ENCODE data around the gene ALB. TPM values are rescaled to one million over a fixed set of nuclear protein-coding genes. Genes with fewer than 3 reads are reported as not detected.

ALB gene
- total RNA-seq, 2 experiments from 2014 or later, result not detected

- no peaks in the 10 kb centered on the region for H3K36me3 Mint-ChIP-seq (ENCODE audit: low read depth)
- TF ChIP-seq CTCF (IDR thresholded peaks at IDR 0.05), result no peak
- H3K27me3 Mint-ChIP-seq, result no peaks in the 10 kb centered on the region
- intact Hi-C loops (cut with micrococcal nuclease), result no loop called here
- ChIA-PET CTCF (no interaction called here), POLR2A (no interaction called here)
- no peaks in the 10 kb centered on the region for H3K9me3 Mint-ChIP-seq
- DNase-seq (no peak), ATAC-seq (no peak)
- no peak overlapping the region for H3K27ac Mint-ChIP-seq
- no peak overlapping the region for H3K4me3 Mint-ChIP-seq
- H3K4me1 Mint-ChIP-seq (ENCODE audit: low read depth), result no peaks in the 10 kb centered on the region
Measured at GRCh38 chr4:73416423-73417087, 12.5 kb downstream of the ALB start.

- POLR2A ChIA-PET, result no interaction called here
- H3K36me3 Mint-ChIP-seq (ENCODE audit: low read depth), result no peaks in the 10 kb centered on the region
Measured at GRCh38 chr4:73417342-73417741, 13.3 kb downstream of the ALB start.

DNA sequence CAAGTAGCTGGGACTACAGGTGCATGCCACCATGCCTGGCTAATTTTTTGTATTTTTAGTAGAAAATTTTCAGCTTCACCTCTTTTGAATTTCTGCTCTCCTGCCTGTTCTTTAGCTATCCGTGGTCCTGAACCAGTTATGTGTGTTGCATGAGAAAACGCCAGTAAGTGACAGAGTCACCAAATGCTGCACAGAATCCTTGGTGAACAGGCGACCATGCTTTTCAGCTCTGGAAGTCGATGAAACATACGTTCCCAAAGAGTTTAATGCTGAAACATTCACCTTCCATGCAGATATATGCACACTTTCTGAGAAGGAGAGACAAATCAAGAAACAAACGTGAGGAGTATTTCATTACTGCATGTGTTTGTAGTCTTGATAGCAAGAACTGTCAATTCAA, 13.9 kb downstream of the ALB start:
- ChIA-PET CTCF (interaction anchor here (2.6 kb wide), 1 partner anchor 28 kb away, joined by 8 read pairs; no protein-coding TSS in a partner anchor), POLR2A (no interaction called here)
- H3K9me3 Mint-ChIP-seq, result no peaks in the 10 kb centered on the region
- no peak for TF ChIP-seq CTCF (IDR thresholded peaks at IDR 0.05)
- no peak for DNase-seq
- no peaks in the 10 kb centered on the region for H3K36me3 Mint-ChIP-seq (ENCODE audit: low read depth)
- H3K27me3 Mint-ChIP-seq, result no peaks in the 10 kb centered on the region
- H3K4me1 Mint-ChIP-seq (ENCODE audit: low read depth), result no peaks in the 10 kb centered on the region
- ATAC-seq, result no peak
- intact Hi-C loops (cut with micrococcal nuclease), result no loop called here
- no peak overlapping the region for H3K27ac Mint-ChIP-seq
- H3K4me3 Mint-ChIP-seq, result no peak overlapping the region

More at GRCh38 chr4:73417342-73417741, 13.3 kb downstream of the ALB start:
- Mint-ChIP-seq H3K27ac (no peak overlapping the region), H3K4me3 (no peak overlapping the region), H3K27me3 (no peaks in the 10 kb centered on the region), H3K4me1 (ENCODE audit: low read depth) (no peaks in the 10 kb centered on the region), H3K9me3 (no peaks in the 10 kb centered on the region)
- CTCF ChIA-PET, result interaction anchor here (2.6 kb wide), 1 partner anchor 28 kb away, joined by 8 read pairs; no protein-coding TSS in a partner anchor
- intact Hi-C loops (cut with micrococcal nuclease), result no loop called here
- ATAC-seq, result no peak
- TF ChIP-seq CTCF (IDR thresholded peaks at IDR 0.05), result no peak
- no peak for DNase-seq

DNA sequence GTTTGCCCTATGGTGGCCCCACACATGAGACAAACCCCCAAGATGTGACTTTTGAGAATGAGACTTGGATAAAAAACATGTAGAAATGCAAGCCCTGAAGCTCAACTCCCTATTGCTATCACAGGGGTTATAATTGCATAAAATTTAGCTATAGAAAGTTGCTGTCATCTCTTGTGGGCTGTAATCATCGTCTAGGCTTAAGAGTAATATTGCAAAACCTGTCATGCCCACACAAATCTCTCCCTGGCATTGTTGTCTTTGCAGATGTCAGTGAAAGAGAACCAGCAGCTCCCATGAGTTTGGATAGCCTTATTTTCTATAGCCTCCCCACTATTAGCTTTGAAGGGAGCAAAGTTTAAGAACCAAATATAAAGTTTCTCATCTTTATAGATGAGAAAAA, 14.6 kb downstream of the ALB start:
- no peaks in the 10 kb centered on the region for H3K36me3 Mint-ChIP-seq (ENCODE audit: low read depth)
- no peak overlapping the region for H3K27ac Mint-ChIP-seq
- ChIA-PET CTCF (interaction anchor here (2.6 kb wide), 1 partner anchor 27 kb away, joined by 8 read pairs; no protein-coding TSS in a partner anchor), POLR2A (no interaction called here)
- TF ChIP-seq CTCF (IDR thresholded peaks at IDR 0.05), result no peak
- ATAC-seq, result no peak
- H3K27me3 Mint-ChIP-seq, result no peaks in the 10 kb centered on the region
- H3K9me3 Mint-ChIP-seq, result no peaks in the 10 kb centered on the region
- H3K4me3 Mint-ChIP-seq, result no peak overlapping the region
- intact Hi-C loops (cut with micrococcal nuclease), result no loop called here
- no peaks in the 10 kb centered on the region for H3K4me1 Mint-ChIP-seq (ENCODE audit: low read depth)
- DNase-seq, result no peak

- H3K4me3 Mint-ChIP-seq, result no peak overlapping the region
- H3K36me3 Mint-ChIP-seq (ENCODE audit: low read depth), result no peaks in the 10 kb centered on the region
- DNase-seq (no peak), ATAC-seq (no peak)
- no peaks in the 10 kb centered on the region for H3K27me3 Mint-ChIP-seq
- ChIA-PET CTCF (interaction anchor here (1.2 to 2.6 kb wide), 2 partner anchors 11 to 26 kb away, joined by 3 to 8 read pairs; no protein-coding TSS in a partner anchor), POLR2A (no interaction called here)
- no peaks in the 10 kb centered on the region for H3K9me3 Mint-ChIP-seq
- intact Hi-C loops (cut with micrococcal nuclease), result no loop called here
- no peaks in the 10 kb centered on the region for H3K4me1 Mint-ChIP-seq (ENCODE audit: low read depth)
- no peak overlapping the region for H3K27ac Mint-ChIP-seq
- TF ChIP-seq CTCF (IDR thresholded peaks at IDR 0.05), result no peak
Measured at GRCh38 chr4:73419106-73420038, 15.3 kb downstream of the ALB start.

Data from activated CD8-positive, alpha-beta T cell treated with anti-CD3 and anti-CD28 coated beads for 36 hours (primary cell).